ENCODE measurements around the gene RETSAT. TPM values are rescaled to one million over a fixed set of nuclear protein-coding genes. Genes with fewer than 3 reads are reported as not detected.

Gene RETSAT
- total RNA-seq (23.8 and 28.1 TPM in 2 replicates), polyA plus RNA-seq (9.9 and 13.0 TPM in 2 replicates), polyA minus RNA-seq (12.1 and 17.1 TPM in 2 replicates)
- total RNA-seq (2013) = 11.6 TPM

GRCh38 chr2:85354286-85355072 lies at the start of gene RETSAT, which contains the start of gene ELMOD3:
TSS of gene RETSAT (minus strand) at chr2:85354528. CDS start at chr2:85354507, 21 bp downstream.
TSS of gene ELMOD3 (plus strand) at chr2:85354769. CDS start at chr2:85357199, 2,430 bp downstream.
- Mint-ChIP-seq H3K27me3 (no peaks in the 10 kb centered on the region), H3K4me1 (peaks cover 40% of the 10 kb centered on the region), H3K4me3 (peak within 1 kb of the TSS; percentile 95), H3K9me3 (ENCODE audit: insufficient read depth) (no peaks in the 10 kb centered on the region), H3K27ac (peak within 1 kb of the TSS; percentile 95)
- no peak for TF ChIP-seq CTCF (IDR thresholded peaks at IDR 0.05)
- no peak for TF ChIP-seq EZH2 (IDR thresholded peaks at IDR 0.05; ENCODE audit: borderline replicate concordance, insufficient read depth, low read depth, low read length, poor library complexity, severe bottlenecking)
- H3K27me3 ChIP-seq (replicated peaks in 1 of 4; ENCODE audit: control extremely low read depth in 1 of 4, control insufficient read depth in 3 of 4, insufficient read depth in 4 of 4, low read length in 3 of 4) = no peaks in the 10 kb centered on the region
- H3K79me2 ChIP-seq (ENCODE audit: control insufficient read depth, insufficient read depth, low read length) = peaks cover 57% of the 10 kb centered on the region
- H2AFZ ChIP-seq (ENCODE audit: insufficient read depth, low read depth, low read length, poor library complexity, severe bottlenecking) = peak within 1 kb of the TSS; percentile 100
- peak within 1 kb of the TSS; percentile 97 for H3K4me2 ChIP-seq (replicated peaks; ENCODE audit: low read depth, low read length, poor library complexity, severe bottlenecking)
- CTCF ChIA-PET = interaction anchor here (0.7 to 1.8 kb wide), 7 partner anchors 27 to 379 kb away, joined by 3 to 5 read pairs (median 4); partner anchors contain the start of genes MAT2A and TGOLN2
- H3K9ac ChIP-seq (ENCODE audit: low read length) = peak within 1 kb of the TSS; percentile 100
- intact Hi-C loops (cut with micrococcal nuclease) = loop anchor here (1.0 to 5.0 kb wide), 7 partner anchors 26 to 263 kb away; partner anchors contain the start of genes CAPG, GGCX, MAT2A and USP39
- WGBS (ENCODE audit: insufficient coverage) = under 1% methylated on average over 42 of the region's 42 CpGs
- POLR2A ChIA-PET = interaction anchor here (0.6 to 2.4 kb wide), 9 partner anchors 28 to 184 kb away, joined by 3 to 25 read pairs (median 5); partner anchors contain the start of genes CAPG, MAT2A, SH2D6 and TGOLN2
- H3K4me1 ChIP-seq (ENCODE audit: control insufficient read depth in 2 of 2, insufficient read depth in 2 of 2, low read length in 2 of 2) = peaks cover 19 to 26% of the 10 kb centered on the region in 2 donors
- peak within 1 kb of the TSS; percentile 60 to 100 (median 85) for H3K4me3 ChIP-seq (ENCODE audit: control extremely low read depth in 1 of 5, extremely low read depth in 1 of 5, insufficient read depth in 1 of 5, low read depth in 2 of 5, low read length in 4 of 5)
- peak within 1 kb of the TSS; percentile 81 to 95 for H3K27ac ChIP-seq (ENCODE audit: low read length in 2 of 2)
- H3K9me3 ChIP-seq (ENCODE audit: control extremely low read depth in 1 of 3, control insufficient read depth in 2 of 3, insufficient read depth in 1 of 3, low read length in 2 of 3) = no peaks in the 10 kb centered on the region
- H3K36me3 ChIP-seq (replicated peaks in 1 of 2; ENCODE audit: control extremely low read depth in 1 of 2, control insufficient read depth in 1 of 2, extremely low read depth in 1 of 2, insufficient read depth in 2 of 2, low read length in 1 of 2) = peaks cover 0 to 22% of the 10 kb centered on the region in 2 experiments
- no peaks in the 10 kb centered on the region for H4K20me1 ChIP-seq (ENCODE audit: control insufficient read depth, insufficient read depth, low read length, poor library complexity, severe bottlenecking)
- peak; percentile 99 for ATAC-seq (ENCODE audit: low read depth)
- peak; percentile 98 for DNase-seq
